ENCODE results near the gene NIT1.

The NIT1 gene, protein sequence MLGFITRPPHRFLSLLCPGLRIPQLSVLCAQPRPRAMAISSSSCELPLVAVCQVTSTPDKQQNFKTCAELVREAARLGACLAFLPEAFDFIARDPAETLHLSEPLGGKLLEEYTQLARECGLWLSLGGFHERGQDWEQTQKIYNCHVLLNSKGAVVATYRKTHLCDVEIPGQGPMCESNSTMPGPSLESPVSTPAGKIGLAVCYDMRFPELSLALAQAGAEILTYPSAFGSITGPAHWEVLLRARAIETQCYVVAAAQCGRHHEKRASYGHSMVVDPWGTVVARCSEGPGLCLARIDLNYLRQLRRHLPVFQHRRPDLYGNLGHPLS

DNA sequence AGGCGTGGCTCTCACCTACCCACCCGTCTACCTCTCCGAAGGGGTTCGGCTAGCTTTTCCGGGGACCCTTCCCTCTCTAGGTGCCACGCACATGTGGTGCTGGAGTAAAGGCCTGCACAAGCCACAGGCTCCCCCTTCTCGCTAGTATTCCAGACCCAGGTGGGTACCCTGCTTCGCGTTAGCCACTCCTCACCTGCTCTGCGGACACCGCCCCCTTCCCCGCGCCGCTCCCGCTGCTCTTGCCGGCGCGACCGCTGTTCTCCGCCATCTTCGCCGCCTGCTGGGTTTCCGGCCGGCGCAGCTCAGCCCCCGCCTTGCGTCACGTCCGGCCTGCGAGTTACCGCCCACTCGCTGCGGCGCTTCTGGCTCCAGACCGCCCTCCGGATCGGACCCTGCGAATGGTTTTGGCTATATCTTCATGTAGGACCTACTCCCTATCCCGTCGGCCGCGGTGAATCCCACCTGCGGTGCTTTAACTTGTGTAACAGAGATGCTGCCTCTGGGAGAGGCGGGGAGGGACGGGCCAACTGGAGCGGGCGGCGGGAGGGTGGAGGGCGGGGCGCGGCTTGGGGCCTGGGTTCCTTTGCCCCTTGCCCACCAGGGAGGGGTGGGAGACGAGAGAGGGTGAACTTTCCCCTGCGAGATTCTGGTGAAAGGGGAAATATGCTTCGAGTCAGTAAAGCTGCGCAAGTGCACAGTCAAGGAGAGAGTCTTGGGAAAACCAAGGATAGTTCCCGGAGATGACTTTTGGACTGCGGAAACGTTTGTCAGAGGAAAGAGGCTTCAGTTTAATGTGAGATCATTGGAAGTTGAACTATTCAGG, at the start of gene NIT1, which contains the start of gene PFDN2:
NIT1 (plus strand) TSS at position 347 of the 823 bp plus-strand sequence; CDS start at position 419, 72 bp downstream.
PFDN2 (minus strand) TSS at position 279 of the 823 bp plus-strand sequence; CDS start at position 268, 11 bp downstream.
- DNase-seq, result peak; percentile 76

DNA sequence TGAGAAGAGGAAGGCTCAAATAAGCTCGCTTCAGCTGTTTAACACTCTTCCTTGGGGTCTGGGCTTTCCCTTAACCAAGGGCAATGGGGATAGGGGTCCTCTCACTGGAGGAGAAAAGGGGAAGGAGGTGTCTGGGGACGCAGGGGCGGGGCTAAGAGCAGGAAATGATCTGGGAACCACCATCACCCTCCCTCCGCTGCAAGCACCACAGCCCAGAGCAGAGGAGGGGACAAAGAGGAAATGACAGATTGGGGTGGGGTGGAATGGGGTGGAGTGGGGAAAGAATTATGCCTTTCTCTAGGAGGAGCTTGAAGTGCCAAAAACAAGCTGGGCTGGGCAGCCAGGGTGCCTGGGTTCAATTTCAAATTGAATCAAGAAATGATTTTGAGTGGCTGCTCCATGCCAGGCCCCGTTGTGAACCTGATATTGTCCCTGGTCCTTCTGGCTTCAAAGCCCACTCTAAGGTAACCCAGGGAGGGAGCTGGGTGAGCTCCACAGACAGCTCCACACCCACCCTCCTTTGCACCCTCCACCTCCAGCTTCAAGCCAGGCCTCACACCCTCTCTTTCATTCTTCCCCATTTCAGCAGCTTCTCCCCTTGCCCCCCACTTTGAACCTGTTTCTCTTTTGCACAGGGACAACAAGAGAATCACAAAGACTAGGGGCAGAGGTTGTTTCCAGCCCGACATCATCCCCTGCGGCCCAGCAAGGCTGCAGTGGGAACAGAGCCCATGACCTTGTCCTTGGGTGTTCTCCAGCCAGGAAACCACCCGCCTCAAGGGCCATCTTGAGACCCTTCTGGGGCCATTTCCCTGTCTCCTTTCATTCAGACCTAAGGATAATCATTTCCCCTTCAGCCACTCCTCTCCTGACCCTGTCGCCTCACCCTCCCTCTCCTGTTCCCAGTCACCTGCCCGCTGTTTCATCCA, 49.3 kb upstream of the NIT1 start:
- DNase-seq, result no peak

DNA sequence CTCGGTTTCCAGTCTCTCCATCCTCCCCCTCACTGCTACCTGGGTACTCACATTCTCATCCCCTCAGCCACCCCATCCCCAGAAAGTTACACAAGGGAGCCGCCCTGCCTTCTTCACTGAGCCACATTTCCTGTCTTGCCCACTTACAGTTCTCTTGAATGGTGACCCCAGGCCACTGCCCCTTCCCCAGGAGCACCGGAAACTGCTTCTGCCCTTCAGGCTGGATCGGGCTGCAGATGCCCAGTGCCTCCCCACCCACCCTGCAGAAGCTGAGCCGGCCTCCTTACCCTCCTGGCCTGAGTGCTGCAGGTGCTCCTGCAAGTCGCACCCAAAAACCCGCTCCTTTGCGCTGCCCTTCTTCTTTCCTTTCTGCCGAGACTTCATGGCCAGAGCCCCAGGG, 48.7 kb upstream of the NIT1 start:
- DNase-seq, result no peak

DNA sequence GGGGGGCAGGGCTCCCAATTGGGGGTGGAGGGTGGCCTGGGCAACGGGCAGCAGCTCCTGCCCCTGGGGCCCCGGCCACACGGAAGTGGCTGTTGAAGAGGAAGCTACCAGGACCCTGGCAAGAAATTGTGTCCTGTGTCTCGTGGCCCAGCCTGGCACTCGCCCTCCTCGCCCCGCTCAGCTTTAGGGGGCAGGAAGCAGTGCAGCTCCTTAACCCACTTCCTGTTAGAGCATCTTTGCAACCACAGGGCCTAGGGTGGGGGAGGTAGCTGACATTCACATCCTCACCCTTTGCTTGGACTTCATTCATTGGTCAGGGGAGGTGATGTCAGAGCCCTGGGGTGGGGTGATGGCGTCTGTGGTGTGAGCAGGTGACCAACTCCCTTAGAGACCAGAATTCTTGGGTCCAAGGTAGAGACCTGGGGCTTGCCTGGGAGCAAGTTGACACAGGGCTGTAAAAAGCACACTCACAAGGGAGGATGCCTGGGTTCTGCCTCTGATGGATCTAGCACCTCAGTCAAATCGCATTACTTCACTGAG, 48.1 kb upstream of the NIT1 start, which contains the start of gene ARHGAP30:
ARHGAP30 (minus strand) TSS at position 161 of the 540 bp plus-strand sequence. CDS start 267 bp downstream, outside the sequence.
- no peak for DNase-seq

DNA sequence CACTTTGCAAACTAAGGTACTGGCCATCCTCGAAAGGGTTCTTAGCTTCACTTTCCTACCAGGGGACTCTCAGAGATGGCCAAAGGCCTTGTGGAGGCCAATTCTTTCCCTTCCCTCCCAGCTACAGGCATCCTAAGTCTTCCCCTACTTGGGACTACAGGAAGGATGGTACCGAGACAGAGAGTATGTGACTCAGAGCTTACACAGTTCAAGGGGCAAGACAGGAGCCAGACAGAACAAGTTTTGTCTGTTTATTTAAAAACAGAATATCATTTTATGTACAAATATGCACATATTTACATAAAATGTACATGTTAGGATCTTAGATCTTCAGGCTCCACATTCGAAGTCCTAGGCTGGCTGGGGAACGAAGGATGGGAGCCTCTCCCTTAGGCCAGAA, 47.1 kb upstream of the NIT1 start:
- DNase-seq, result no peak

DNA sequence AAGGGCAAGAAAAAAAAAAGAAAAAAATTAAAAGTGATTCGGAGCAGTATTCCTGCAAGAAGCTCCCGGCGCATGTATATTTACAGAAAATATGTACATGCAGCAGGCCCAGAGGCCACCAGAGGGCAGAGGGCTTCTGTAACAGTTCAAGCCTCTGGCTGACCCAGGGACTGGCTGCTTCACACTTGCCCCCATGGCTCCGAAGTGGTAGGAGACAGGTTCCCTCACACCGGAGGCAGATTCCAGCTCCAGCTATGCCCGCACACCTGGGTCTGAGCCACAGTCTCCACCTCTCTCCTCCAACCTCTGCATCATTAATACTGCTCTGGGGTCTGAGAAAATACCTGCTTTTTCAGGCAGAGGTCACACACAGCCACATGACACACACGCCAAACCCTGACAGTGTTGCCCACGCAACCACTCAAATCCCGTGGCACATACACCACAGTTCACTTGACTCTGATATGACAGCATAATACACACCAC, 46.0 kb upstream of the NIT1 start:
- DNase-seq, result no peak

DNA sequence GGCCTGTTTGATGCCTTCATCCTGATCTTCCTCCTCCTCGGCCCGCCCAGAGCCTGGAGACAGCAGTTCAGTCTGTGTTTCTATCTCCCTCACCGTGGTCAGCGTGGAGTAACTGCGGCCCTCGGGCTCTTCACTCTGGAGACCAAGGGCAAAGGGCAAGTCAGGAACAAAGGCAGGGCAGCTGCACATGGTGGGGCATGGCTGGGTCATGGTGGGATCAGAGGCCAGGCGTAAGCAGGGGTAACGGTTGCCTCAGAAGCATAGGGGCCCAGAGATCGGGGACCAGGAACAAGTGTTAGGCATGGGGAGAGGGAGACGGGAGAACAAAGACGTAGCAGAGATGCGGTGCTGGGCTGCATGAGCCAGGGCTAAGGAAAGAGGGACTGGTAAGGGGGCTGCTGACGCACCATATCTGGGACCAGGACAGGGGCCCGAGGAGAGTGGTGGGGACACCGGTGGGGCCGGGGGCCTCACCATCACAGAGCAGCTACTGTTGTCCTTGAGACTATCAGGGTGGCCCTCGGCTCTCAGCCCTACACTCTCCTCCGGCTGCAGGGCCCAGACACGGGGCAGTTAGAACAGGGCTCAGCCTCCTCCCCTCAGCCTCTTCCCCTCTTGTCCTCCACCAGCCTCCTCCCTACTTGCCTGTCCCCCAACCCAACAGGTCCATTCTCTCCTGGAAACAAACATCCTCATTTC, 45.0 kb upstream of the NIT1 start:
- DNase-seq, result no peak

DNA sequence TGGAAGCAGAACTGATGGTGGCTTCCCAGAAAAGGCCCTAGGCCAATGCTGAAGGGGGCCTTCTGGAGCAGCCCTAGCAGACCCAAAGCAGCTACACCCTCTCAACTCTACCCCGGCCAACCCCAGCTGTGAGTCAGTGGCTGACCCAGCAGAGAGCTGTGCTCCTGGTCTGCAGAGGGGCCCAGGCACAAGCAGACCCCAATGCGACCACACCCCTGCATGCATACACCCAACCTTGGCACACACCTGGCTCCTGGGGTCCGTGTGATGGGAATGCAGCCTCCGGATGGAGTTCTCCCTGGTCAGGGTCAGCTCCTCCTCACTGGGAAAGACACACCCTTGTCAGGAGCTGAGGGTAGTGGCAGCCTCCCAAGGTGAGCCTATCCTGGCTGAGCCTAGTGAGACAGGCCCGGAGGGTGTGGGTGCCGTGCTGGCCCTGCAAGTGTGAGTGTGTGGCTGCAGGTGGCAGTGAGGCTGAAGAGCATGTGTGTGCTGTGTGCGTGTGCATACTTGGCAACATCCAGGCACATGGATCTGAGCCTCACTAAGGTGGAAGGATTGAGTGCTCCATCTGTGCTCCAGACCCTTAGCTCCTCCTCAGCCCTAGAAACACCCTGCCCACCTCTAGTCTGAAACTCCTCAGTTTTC, 44.3 kb upstream of the NIT1 start:
- no peak for DNase-seq

DNA sequence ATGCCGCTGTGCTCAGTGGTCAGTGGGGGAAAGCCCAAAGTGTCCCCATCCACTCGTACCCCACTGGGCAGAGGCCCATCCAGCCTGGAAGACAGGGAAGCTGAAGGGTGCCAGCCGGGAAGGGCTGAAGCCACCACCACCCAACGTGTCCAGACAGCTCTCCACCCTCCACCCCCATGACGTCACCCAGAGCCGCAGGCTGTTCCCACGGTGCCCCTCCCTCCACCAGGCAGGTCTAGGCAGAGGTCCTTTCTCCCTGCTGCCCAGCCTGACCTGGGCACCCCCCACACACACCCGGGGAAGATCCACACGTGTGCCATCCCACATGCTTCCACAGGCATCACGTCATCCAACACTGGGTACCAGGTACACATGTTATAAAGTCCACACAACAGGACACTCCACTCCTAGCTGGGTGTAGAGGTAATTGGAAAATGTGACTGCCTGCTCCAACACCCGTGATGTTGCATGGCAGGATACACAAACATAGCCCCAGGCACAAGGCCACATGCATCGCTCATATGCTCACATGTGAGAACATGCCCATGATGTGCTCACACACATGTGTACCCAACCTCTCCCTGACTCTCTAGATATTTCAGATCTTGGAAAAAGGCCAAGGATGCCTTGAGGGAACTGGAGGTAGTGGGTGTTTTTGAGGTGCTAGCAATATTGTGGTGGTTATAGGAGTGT, 43.1 kb upstream of the NIT1 start:
- DNase-seq, result no peak

DNA sequence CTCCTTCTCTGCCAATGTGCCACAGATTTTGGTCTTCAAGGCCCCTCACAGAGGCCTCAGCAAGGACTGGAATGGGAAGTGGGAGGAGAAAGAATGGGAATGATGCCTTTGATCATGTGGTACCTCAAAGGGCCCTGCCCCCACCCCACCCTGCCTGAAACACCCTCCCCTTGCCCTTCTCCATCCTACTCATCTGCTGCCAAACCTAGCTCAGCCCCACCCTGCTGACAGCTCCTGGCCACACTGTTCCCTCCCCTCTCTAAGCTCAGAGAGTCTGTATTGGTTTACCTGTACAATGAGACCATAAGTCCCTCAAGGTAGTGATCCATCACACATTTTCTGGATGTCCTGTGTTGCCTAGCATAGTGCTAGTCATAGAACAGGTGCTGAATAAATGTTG, 41.5 kb upstream of the NIT1 start:
- DNase-seq, result no peak

DNA sequence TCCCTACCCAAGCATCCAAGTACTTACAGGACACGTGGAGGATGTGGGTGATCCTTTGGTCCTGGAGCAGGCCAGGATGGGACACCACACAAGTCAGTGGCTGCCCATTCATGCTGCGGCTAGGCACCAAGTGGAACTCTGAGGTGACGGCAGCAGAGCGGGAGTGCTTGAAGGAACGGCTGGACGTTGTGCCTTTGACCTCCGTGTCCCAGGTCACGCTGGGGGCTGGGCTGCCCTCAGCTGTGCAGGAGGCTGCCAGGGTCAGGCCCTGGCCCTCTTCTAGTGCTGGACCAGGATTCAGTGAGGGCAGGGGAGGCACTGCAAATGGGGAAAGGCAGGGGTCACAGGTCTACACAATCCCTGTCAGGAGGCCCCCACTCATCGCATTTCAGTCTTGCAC, 40.5 kb upstream of the NIT1 start:
- DNase-seq, result no peak

DNA sequence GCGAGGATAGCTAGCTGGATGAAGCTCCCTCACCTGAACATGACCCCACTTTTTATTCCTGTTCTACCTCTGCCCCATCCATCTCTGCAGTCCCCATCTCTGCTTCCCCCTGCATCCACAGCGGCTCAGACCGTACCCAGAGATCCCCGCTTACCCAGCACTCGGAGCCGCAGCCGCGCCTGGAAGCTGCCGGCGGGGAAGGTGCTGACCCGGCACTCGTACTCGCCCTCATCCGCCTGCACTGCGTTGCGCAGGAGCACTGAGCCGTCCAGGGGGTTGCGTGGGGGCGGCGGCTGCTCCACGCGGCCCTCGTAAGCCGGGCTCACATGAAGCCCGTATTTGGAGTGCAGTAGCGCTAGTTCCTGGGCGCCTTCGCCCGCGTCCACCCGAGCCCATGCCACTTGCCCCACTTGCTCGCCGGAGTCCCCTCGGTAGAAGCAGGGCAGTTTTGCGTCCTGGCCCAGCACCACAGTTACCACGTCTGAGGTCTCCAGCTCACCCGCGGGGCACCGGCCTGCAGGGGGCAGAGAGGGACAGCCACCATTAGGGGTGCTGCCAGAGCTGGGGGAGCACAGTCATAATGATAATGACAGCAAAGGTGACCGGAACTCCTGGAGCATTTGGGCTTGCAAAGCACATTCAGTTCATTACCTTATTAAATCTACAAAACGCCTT, 38.3 kb upstream of the NIT1 start:
- DNase-seq, result no peak

DNA sequence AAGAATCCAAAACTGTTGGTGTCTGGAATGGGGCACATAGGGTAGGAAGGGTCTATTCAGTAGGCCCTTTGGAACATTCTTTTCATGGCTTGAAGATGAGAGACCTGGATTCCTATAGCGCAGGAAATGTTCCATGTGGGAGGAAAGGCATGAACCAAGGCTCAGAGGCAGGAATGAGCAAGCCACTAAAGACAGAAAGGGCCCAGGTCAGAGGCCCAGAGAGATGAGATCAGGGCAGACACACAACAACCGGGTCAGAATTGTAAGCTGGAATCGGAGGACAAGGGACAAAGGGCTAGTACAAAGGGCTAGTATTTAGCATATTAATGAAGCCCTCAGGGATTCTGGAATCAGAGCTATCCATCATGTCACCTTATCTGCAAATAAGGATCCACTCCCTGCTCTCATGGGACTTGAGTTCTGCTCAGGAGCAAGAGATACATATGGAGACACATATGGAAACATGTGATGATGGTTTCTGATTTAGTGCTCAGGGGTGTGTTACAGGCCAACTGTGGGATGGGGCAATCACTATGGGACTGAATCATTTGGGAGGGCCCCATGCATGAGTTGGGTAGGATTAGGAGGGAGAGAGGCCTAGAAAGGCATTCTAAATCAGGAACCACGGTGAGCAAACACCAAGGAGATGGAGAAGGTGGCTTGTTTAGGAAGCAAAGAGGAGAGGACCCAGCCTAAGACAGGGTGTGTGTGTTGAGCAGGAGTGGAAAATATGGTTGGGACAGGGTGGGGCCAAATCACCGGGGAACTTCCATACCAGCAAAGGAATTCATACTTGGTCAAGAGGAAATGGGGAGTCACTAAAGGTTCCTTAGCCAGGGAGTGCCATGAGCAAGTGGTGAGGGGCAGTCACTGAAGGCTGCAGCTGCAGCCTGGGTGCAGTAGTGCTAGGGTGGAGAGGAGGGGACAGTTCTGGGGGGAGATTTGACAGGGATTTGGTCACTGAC, 37.2 kb upstream of the NIT1 start:
- DNase-seq, result no peak

DNA sequence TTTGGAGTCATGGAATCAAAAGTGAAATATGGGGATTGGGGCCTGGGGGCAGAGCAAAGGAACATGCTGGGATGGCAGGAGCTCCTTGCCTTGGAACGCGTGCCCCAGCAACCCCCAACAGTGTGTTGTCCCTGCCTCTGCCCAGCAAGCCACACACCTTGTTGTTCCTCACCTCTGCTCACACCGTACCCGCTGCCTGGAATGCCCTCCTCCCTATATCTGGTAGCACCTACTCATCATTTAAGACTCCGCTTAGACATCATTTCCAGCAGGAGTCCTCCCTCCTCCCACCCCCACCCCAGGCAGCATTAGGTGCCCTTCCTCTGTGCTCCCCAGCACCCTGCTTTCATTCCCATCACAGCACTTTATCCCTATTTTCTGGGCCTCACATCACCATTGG, 36.4 kb upstream of the NIT1 start:
- no peak for DNase-seq

DNA sequence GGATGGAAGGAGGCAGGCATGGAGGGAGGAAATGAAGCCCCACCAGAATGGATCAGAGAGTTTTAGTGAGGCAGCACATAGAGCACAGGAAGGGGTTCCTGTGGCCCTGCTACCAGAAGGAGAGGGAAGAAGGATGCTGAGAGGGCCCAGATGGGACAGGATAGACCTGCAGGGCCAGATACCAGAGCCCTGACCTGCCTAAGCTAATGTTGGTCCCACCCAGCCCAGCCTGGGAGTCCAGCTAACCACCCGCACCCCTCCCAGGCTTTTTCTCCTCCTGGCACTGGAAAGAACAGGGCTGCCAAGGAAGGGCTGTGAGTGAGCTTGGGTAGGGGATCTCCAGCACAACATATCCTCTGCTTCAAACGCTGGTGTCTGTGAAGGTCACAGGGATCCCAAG, 35.4 kb upstream of the NIT1 start:
- DNase-seq, result no peak

DNA sequence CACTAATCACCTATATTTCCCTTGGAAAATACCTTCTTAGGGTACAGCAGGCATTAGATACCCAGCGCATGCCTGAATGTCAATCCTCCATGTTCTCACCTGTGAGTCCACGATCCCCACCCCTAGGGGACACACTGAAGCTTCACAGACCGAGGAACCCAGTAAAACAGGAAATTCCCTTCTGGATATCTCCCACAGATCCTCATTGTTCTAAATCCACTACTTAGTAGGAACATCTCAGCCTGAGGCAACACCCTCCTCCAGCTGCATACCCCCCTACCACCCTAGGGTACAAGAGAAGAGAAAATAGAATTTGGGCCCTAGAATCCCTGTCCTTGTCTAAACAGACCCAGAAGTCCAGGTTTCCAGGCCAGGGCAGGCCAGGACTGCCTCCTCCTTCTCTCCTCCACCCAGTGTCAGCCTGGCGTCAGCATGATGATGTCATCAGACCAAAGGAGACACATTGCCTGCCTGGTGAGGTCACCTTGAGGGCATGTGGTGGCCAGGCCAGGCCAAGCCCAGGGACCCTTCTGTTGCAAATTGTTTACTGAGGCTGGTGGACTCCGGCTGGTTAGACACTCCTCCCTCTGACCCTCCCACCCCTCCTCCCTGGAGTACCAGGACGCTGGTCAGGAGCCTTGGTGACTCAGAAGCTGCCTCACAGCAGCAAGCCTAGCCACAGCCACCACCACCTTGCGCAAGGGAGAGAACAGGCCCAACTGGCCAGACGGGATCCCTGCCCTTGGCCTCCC, 34.7 kb upstream of the NIT1 start:
- no peak for DNase-seq

DNA sequence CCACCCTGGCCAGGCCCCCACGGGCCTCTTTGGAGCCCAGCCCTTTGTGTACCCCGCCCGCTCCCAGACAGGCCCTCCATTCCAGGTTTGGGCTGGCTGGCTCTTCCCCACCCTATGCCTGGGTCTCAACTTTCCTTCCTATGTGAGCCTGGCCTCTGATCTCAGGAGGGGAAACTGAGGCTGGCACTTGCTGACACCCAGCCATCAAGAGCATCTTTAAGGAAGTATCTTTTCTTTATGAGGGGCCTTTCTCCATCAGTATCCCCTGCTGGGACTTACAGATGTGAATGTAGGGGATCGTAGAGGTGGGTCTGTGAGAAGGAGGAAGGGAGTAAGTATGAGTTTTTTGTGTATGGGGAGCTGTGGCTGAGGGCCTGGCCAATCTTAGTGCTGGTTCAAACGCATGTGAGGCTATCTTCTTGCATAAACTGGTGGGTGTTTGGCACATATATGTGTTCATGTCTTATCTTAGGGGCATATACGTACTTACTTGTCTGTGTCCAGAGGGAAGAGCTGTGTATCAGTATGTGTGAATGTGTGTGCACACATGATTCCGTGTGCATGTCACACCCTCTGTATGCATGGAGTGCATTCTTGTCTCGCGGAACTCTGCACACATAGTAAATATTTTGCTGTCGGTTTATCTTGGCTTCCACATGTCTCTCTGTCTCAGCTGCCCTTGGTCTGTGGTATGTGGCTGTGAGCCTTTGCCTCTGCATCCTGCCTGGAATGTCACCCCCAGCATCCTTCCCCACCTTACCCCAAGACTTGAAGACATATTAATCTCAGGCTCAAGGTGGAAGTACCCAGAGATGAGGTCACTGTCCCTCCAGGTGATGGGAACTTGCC, 33.9 kb upstream of the NIT1 start:
- no peak for DNase-seq
